ENCODE results near the gene SHOX.
"Not testable (repeated sequence)": the region's sequence is repeated elsewhere in the genome, so short reads cannot be mapped to it uniquely, and the experiment has no call there.

- TF ChIP-seq CTCF, POLR2A (IDR thresholded peaks at IDR 0.05): not testable (repeated sequence)
These were observed 26.0 kb upstream of the SHOX start for GRCh38 chrX:604616-605015.

Data from body of pancreas (tissue), 4 donors.